Tibial nerve (tissue), 4 donors: ENCODE measurements around the gene ELP6.

ENCODE experiments used
- EP300 ChIP-seq, 2 donors: sonication (generic); formaldehyde crosslinking; IDR thresholded peaks; one replicate each; pipeline ENCODE4 v1.6.1; 2017; ENCODE audit warnings: antibody characterized with exemption in 2 of 2, mild to moderate bottlenecking in 1 of 2
- POLR2A ChIP-seq, 2 donors: fragments of 450-650 bp; IDR thresholded peaks; one replicate each; pipeline ENCODE4 v1.6.1; 2017; ENCODE audit warnings: antibody characterized with exemption in 2 of 2, mild to moderate bottlenecking in 2 of 2, moderate library complexity in 2 of 2
- TF ChIP-seq, protein P1 (sequence below), 5 experiments: fragments of 200-600 bp in 3 of 5; fragments of 450-650 bp in 2 of 5; sonication (generic) in 3 of 5; IDR thresholded peaks; one replicate each; pipeline ENCODE4 v1.5.1; 2016 to 2019; ENCODE audit warnings: antibody characterized with exemption in 5 of 5, mild to moderate bottlenecking in 3 of 5, moderate library complexity in 2 of 5

DNA sequence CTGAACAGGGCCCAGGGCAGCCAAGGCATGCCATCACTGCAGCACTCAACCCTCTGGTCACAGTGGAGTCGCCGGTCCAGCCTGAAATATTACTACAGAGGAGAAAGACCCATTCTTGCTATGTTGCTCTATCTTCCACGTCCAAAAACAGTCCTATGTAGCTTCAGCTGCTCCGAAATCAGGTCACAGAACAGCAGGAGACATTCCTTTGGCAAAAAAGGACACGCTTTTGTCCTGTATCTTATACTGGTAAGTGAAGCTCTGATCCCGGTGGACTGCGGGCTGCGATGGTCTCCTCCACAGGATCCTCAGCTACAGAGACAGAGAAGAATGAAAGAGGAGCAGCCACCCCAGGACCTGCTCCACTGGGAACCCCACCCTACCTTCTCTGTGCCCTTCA, 17.6 kb downstream of the ELP6 start:
- TF ChIP-seq, protein P1, sequence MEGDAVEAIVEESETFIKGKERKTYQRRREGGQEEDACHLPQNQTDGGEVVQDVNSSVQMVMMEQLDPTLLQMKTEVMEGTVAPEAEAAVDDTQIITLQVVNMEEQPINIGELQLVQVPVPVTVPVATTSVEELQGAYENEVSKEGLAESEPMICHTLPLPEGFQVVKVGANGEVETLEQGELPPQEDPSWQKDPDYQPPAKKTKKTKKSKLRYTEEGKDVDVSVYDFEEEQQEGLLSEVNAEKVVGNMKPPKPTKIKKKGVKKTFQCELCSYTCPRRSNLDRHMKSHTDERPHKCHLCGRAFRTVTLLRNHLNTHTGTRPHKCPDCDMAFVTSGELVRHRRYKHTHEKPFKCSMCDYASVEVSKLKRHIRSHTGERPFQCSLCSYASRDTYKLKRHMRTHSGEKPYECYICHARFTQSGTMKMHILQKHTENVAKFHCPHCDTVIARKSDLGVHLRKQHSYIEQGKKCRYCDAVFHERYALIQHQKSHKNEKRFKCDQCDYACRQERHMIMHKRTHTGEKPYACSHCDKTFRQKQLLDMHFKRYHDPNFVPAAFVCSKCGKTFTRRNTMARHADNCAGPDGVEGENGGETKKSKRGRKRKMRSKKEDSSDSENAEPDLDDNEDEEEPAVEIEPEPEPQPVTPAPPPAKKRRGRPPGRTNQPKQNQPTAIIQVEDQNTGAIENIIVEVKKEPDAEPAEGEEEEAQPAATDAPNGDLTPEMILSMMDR (IDR thresholded peaks at IDR 0.05): no peak
- TF ChIP-seq POLR2A (IDR thresholded peaks at IDR 0.05) (no peak), EP300 (IDR thresholded peaks at IDR 0.05) (no peak)
